ENCODE results near the gene PDE9A. TPM values are rescaled to one million over a fixed set of nuclear protein-coding genes. Genes with fewer than 3 reads are reported as not detected.

The PDE9A gene
- polyA plus RNA-seq, 1 experiment = 0.14 TPM

GRCh38 chr21:42683371-42684108 lies 30.1 kb downstream of the PDE9A start:
- no peak for DNase-seq (ENCODE audit: low read depth, low spot score)
- CTCF ChIA-PET = no interaction called here
- Histone ChIP-seq H3K27me3 (ENCODE audit: control insufficient read depth, insufficient read depth, low read length) (peaks cover 4% of the 10 kb centered on the region), H3K9me3 (ENCODE audit: control insufficient read depth, insufficient read depth, low read length) (peaks cover 24% of the 10 kb centered on the region), H3K27ac (ENCODE audit: low read depth, low read length) (no peak overlapping the region), H3K4me3 (ENCODE audit: low read depth, low read length) (no peak overlapping the region)
- no peak for TF ChIP-seq CTCF (IDR thresholded peaks at IDR 0.05; ENCODE audit: low read depth, low read length)
- POLR2A ChIA-PET = no interaction called here

- TF ChIP-seq CTCF (IDR thresholded peaks at IDR 0.05; ENCODE audit: low read depth, low read length) = no peak
- Histone ChIP-seq H3K27ac (ENCODE audit: low read depth, low read length) (no peak overlapping the region), H3K27me3 (ENCODE audit: control insufficient read depth, insufficient read depth, low read length) (peaks cover 4% of the 10 kb centered on the region), H3K4me3 (ENCODE audit: low read depth, low read length) (no peak overlapping the region), H3K9me3 (ENCODE audit: control insufficient read depth, insufficient read depth, low read length) (peaks cover 32% of the 10 kb centered on the region)
- ChIA-PET POLR2A (no interaction called here), CTCF (no interaction called here)
- no peak for DNase-seq (ENCODE audit: low read depth, low spot score)
Measured at GRCh38 chr21:42684109-42684916, 30.9 kb downstream of the PDE9A start.

- POLR2A ChIA-PET = no interaction called here
- H3K4me3 ChIP-seq (ENCODE audit: low read depth, low read length) = no peak overlapping the region
- H3K27ac ChIP-seq (ENCODE audit: low read depth, low read length) = no peak overlapping the region
- CTCF ChIA-PET = no interaction called here
- H3K9me3 ChIP-seq (ENCODE audit: control insufficient read depth, insufficient read depth, low read length) = peaks cover 32% of the 10 kb centered on the region
- no peak for TF ChIP-seq CTCF (IDR thresholded peaks at IDR 0.05; ENCODE audit: low read depth, low read length)
- no peak for DNase-seq (ENCODE audit: low read depth, low spot score)
- H3K27me3 ChIP-seq (ENCODE audit: control insufficient read depth, insufficient read depth, low read length) = peaks cover 4% of the 10 kb centered on the region
Measured at GRCh38 chr21:42685036-42685435, 31.6 kb downstream of the PDE9A start.

- H3K27me3 ChIP-seq (ENCODE audit: control insufficient read depth, insufficient read depth, low read length) = peaks cover 3% of the 10 kb centered on the region
- ChIA-PET POLR2A (no interaction called here), CTCF (no interaction called here)
- TF ChIP-seq CTCF (IDR thresholded peaks at IDR 0.05; ENCODE audit: low read depth, low read length) = no peak
- DNase-seq (ENCODE audit: low read depth, low spot score) = no peak
- peaks cover 37% of the 10 kb centered on the region for H3K9me3 ChIP-seq (ENCODE audit: control insufficient read depth, insufficient read depth, low read length)
- H3K27ac ChIP-seq (ENCODE audit: low read depth, low read length) = no peak overlapping the region
- H3K4me3 ChIP-seq (ENCODE audit: low read depth, low read length) = no peak overlapping the region
Measured at GRCh38 chr21:42685954-42686500, 32.6 kb downstream of the PDE9A start.

- no peak for TF ChIP-seq CTCF (IDR thresholded peaks at IDR 0.05; ENCODE audit: low read depth, low read length)
- CTCF ChIA-PET = no interaction called here
- Histone ChIP-seq H3K4me3 (ENCODE audit: low read depth, low read length) (no peak overlapping the region), H3K9me3 (ENCODE audit: control insufficient read depth, insufficient read depth, low read length) (peaks cover 46% of the 10 kb centered on the region), H3K27me3 (ENCODE audit: control insufficient read depth, insufficient read depth, low read length) (peaks cover 2% of the 10 kb centered on the region), H3K27ac (ENCODE audit: low read depth, low read length) (no peak overlapping the region)
- POLR2A ChIA-PET = no interaction called here
- no peak for DNase-seq (ENCODE audit: low read depth, low spot score)
Measured at GRCh38 chr21:42687796-42688195, 34.4 kb downstream of the PDE9A start.
